ENCODE results near the gene EEF1AKMT2.

- TF ChIP-seq EZH2 (IDR thresholded peaks at IDR 0.05; ENCODE audit: low read length, missing control alignments) = no peak
- TF ChIP-seq CTCF (conservative IDR thresholded peaks at IDR 0.05 in 1 of 2, IDR thresholded peaks at IDR 0.05 in 1 of 2; ENCODE audit: low read depth in 1 of 2, low read length in 2 of 2) = no peak
These were observed 54.0 kb downstream of the EEF1AKMT2 start for GRCh38 chr10:124737708-124738107.

Data from fibroblast of lung (primary cell).